ENCODE data around the gene GGACT. TPM values are rescaled to one million over a fixed set of nuclear protein-coding genes. Genes with fewer than 3 reads are reported as not detected.

The GGACT gene
- total RNA-seq, 4 donors from 2014 or later: 0.74 to 1.9 (median 1.5) TPM

GRCh38 chr13:100536643-100537180 is 51.9 kb downstream of the GGACT start:
- 87% methylated on average over 5 of the region's 13 CpGs; no CpG with 5 or more reads in 1 of the 2 donors for WGBS, 2 donors (ENCODE audit: low coverage in 1 of 2)
- peaks cover 0 to 6% (median 0%) of the 10 kb centered on the region in 3 donors for H3K9me3 ChIP-seq
- no peak overlapping the region for H3K27ac ChIP-seq
- no peaks in the 10 kb centered on the region for H3K4me1 ChIP-seq
- no peak overlapping the region for H3K4me3 ChIP-seq
- H3K27me3 ChIP-seq: no peaks in the 10 kb centered on the region
- no peak for ATAC-seq
- peaks cover 0 to 21% of the 10 kb centered on the region in 2 donors for H3K36me3 ChIP-seq
- TF ChIP-seq EP300 (IDR thresholded peaks at IDR 0.05) (no peak), CTCF (IDR thresholded peaks at IDR 0.05) (no peak), POLR2A (IDR thresholded peaks at IDR 0.05) (no peak), POLR2AphosphoS5 (IDR thresholded peaks at IDR 0.05) (no peak)

- H3K4me3 ChIP-seq: no peak overlapping the region
- no peak for ATAC-seq
- H3K27me3 ChIP-seq: no peaks in the 10 kb centered on the region
- peaks cover 0 to 31% of the 10 kb centered on the region in 2 donors for H3K36me3 ChIP-seq
- no peaks in the 10 kb centered on the region for H3K4me1 ChIP-seq
- H3K9me3 ChIP-seq: peaks cover 0 to 6% (median 0%) of the 10 kb centered on the region in 3 donors
- no peak overlapping the region for H3K27ac ChIP-seq
- TF ChIP-seq EP300 (IDR thresholded peaks at IDR 0.05) (no peak), CTCF (IDR thresholded peaks at IDR 0.05) (no peak), POLR2A (IDR thresholded peaks at IDR 0.05) (no peak)
- 79 to 90% methylated on average over 7 to 13 of the region's 16 CpGs for WGBS, 2 donors (ENCODE audit: low coverage in 1 of 2)
Observed at GRCh38 chr13:100535426-100536135, 53.0 kb downstream of the GGACT start.

- Histone ChIP-seq H3K36me3 (peaks cover 0 to 33% of the 10 kb centered on the region in 2 donors), H3K4me3 (no peak overlapping the region), H3K4me1 (no peaks in the 10 kb centered on the region), H3K27me3 (no peaks in the 10 kb centered on the region), H3K9me3 (peaks cover 0 to 6% (median 0%) of the 10 kb centered on the region in 3 donors), H3K27ac (no peak overlapping the region)
- TF ChIP-seq EP300 (IDR thresholded peaks at IDR 0.05) (no peak), POLR2A (IDR thresholded peaks at IDR 0.05) (no peak), CTCF (IDR thresholded peaks at IDR 0.05) (no peak), POLR2AphosphoS5 (IDR thresholded peaks at IDR 0.05) (no peak)
- ATAC-seq: no peak
- WGBS, 2 donors (ENCODE audit: low coverage in 1 of 2): 81% methylated on average over 4 of the region's 6 CpGs; no CpG with 5 or more reads in 1 of the 2 donors
Observed at GRCh38 chr13:100534911-100535310, 53.7 kb downstream of the GGACT start.

GRCh38 chr13:100534147-100534843 is 54.3 kb downstream of the GGACT start:
- H3K27ac ChIP-seq: no peak overlapping the region
- 93 to 100% methylated on average over 1 to 8 of the region's 13 CpGs for WGBS, 2 donors (ENCODE audit: low coverage in 1 of 2)
- TF ChIP-seq POLR2A (IDR thresholded peaks at IDR 0.05): no peak
- no peak for TF ChIP-seq CTCF (IDR thresholded peaks at IDR 0.05)
- TF ChIP-seq EP300 (IDR thresholded peaks at IDR 0.05): no peak
- TF ChIP-seq POLR2AphosphoS5 (IDR thresholded peaks at IDR 0.05): no peak
- H3K4me1 ChIP-seq: no peaks in the 10 kb centered on the region
- no peaks in the 10 kb centered on the region for H3K27me3 ChIP-seq
- no peak for ATAC-seq
- H3K4me3 ChIP-seq: no peak overlapping the region
- peaks cover 0 to 40% of the 10 kb centered on the region in 2 donors for H3K36me3 ChIP-seq
- peaks cover 0 to 6% (median 0%) of the 10 kb centered on the region in 3 donors for H3K9me3 ChIP-seq

Data from gastroesophageal sphincter (tissue), 4 donors.